Measurements from ENCODE around the gene ZP4.

Gene ZP4

GRCh38 chr1:237895630-237896029, 4.9 kb upstream of the ZP4 start:
- DNase-seq (ENCODE audit: low spot score) = no peak
- in situ Hi-C loops (cut with MboI; ENCODE audit: low sequenced_read_pairs, unreplicated experiment) = no loop called here
- no peak for TF ChIP-seq CTCF (IDR thresholded peaks at IDR 0.05; ENCODE audit: borderline replicate concordance, control extremely low read depth, extremely low read depth, insufficient read depth, missing control alignments)

- no peak for DNase-seq (ENCODE audit: low spot score)
- TF ChIP-seq CTCF (IDR thresholded peaks at IDR 0.05; ENCODE audit: borderline replicate concordance, control extremely low read depth, extremely low read depth, insufficient read depth, missing control alignments) = no peak
- in situ Hi-C loops (cut with MboI; ENCODE audit: low sequenced_read_pairs, unreplicated experiment) = no loop called here
Measured at GRCh38 chr1:237894131-237894530, 3.4 kb upstream of the ZP4 start.

- DNase-seq (ENCODE audit: low spot score) = no peak
- in situ Hi-C loops (cut with MboI; ENCODE audit: low sequenced_read_pairs, unreplicated experiment) = no loop called here
- no peak for TF ChIP-seq CTCF (IDR thresholded peaks at IDR 0.05; ENCODE audit: borderline replicate concordance, control extremely low read depth, extremely low read depth, insufficient read depth, missing control alignments)
Measured at GRCh38 chr1:237891979-237892378, 1.3 kb upstream of the ZP4 start.

- in situ Hi-C loops (cut with MboI; ENCODE audit: low sequenced_read_pairs, unreplicated experiment) = no loop called here
- DNase-seq (ENCODE audit: low spot score) = no peak
- TF ChIP-seq CTCF (IDR thresholded peaks at IDR 0.05; ENCODE audit: borderline replicate concordance, control extremely low read depth, extremely low read depth, insufficient read depth, missing control alignments) = no peak
Measured at GRCh38 chr1:237891266-237891665, 544 bp upstream of the ZP4 start.

GRCh38 chr1:237890416-237890815, 306 bp downstream of the ZP4 start:
- no peak for DNase-seq (ENCODE audit: low spot score)
- in situ Hi-C loops (cut with MboI; ENCODE audit: low sequenced_read_pairs, unreplicated experiment) = no loop called here
- no peak for TF ChIP-seq CTCF (IDR thresholded peaks at IDR 0.05; ENCODE audit: borderline replicate concordance, control extremely low read depth, extremely low read depth, insufficient read depth, missing control alignments)

- no peak for TF ChIP-seq CTCF (IDR thresholded peaks at IDR 0.05; ENCODE audit: borderline replicate concordance, control extremely low read depth, extremely low read depth, insufficient read depth, missing control alignments)
- DNase-seq (ENCODE audit: low spot score) = no peak
- in situ Hi-C loops (cut with MboI; ENCODE audit: low sequenced_read_pairs, unreplicated experiment) = no loop called here
Measured at GRCh38 chr1:237888143-237888542, 2.6 kb downstream of the ZP4 start.

GRCh38 chr1:237887542-237887941, 3.2 kb downstream of the ZP4 start:
- no peak for TF ChIP-seq CTCF (IDR thresholded peaks at IDR 0.05; ENCODE audit: borderline replicate concordance, control extremely low read depth, extremely low read depth, insufficient read depth, missing control alignments)
- no peak for DNase-seq (ENCODE audit: low spot score)
- in situ Hi-C loops (cut with MboI; ENCODE audit: low sequenced_read_pairs, unreplicated experiment) = no loop called here

Measured in GM13976 (cell line).